ENCODE data around the gene TRMT1.
A peak's percentile ranks its signal among the peaks of the same experiment; 100 is the strongest.
"Not testable (repeated sequence)": the region's sequence is repeated elsewhere in the genome, so short reads cannot be mapped to it uniquely, and the experiment has no call there.

TRMT1 gene
- total RNA-seq, result 72.2 reads per million, percentile 76 among the genes with 10 or more reads in this experiment

DNA sequence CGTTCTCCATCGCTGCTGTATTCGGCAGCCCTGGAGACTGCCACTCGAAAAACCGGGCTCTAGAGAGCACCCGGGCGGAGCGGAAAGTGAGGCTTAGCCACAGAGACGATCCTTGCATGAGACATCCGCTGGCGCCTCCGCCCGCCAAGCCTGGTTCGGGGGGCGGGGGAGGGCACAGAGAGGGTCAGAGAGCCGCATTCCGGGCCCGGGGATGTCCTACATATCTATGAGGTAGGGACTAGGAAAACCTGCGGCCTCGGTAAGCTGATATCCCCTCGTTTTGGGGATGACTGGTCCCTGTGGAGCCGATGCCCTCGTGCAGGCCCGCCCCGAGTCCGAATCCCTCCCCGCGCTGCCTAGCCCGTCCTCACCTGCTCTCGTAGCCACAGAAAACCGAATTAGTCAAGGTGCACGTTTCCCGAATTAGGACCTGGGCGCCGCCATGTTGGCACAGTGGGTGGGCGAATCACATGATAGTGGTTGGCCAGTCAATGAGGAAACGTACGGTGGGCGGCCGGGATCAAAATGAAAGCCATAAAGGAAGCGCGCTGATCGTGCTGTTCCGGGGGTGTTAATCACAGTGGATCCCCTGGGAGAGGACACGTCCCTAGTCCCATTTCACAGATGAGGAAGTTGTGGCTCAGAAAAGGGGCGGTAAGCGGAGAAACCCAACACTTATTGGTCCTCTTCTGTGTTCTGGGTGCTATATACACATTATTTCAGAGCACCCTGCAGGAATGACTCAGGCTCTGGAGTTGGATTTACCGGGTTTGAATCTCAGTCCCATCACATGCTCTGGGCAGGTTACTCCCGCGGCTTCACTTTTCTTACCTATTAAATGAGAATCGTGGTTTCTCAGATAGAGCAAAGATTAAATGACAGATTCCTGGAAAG, at the start of gene TRMT1:
Gene TRMT1 (minus strand): TSS at position 459 of the 894 bp plus-strand sequence. CDS start 341 bp downstream, at position 118.
- peak; percentile 88 for DNase-seq

- DNase-seq, result not testable (repeated sequence)
Observed at GRCh38 chr19:13166151-13166550, 49.6 kb upstream of the TRMT1 start.

- no peak for DNase-seq
Observed at GRCh38 chr19:13165162-13165997, 48.8 kb upstream of the TRMT1 start.

DNA sequence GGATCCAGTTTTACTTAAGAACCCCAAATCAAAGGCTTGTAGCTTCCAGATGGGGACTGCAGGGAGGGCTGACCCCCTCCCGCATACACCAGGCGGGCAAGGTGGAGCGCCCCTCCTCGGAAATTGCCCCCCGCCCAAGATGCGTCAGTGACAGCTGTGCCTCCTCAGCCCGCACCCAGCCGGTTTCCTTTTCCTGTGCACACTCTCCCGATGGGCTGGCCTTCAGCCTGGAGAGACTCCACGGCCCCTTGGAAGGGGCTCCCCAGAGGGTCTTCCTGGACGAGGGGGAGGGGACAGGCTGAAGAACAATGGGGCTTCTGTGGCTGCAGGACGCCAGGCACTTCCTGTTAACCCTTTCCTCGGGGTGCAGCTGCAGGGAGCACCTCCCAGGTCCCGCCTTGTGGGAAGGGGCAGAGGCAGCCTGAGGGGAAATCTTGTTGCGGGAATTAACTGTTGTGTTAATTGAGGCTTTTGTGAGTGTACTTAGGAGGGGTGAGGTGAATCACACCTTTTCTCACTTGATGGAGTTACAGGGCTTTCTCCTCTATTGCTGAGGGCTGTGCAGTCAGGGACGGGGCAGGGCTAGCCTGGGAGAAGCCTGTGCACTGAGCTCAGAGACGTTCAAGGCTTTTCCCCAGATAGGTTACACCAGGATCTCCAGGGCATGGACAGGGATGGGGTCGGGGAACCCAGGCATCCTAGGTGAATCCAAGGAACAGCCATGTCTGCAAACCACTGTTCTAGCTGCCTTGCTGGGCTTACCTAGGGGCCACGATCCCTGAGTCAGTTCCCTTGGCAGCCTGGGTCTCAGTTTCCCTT, 48.0 kb upstream of the TRMT1 start:
- peak; percentile 44 for DNase-seq

- DNase-seq, result peak; percentile 21
Observed at GRCh38 chr19:13163609-13164342, 47.2 kb upstream of the TRMT1 start.

DNA sequence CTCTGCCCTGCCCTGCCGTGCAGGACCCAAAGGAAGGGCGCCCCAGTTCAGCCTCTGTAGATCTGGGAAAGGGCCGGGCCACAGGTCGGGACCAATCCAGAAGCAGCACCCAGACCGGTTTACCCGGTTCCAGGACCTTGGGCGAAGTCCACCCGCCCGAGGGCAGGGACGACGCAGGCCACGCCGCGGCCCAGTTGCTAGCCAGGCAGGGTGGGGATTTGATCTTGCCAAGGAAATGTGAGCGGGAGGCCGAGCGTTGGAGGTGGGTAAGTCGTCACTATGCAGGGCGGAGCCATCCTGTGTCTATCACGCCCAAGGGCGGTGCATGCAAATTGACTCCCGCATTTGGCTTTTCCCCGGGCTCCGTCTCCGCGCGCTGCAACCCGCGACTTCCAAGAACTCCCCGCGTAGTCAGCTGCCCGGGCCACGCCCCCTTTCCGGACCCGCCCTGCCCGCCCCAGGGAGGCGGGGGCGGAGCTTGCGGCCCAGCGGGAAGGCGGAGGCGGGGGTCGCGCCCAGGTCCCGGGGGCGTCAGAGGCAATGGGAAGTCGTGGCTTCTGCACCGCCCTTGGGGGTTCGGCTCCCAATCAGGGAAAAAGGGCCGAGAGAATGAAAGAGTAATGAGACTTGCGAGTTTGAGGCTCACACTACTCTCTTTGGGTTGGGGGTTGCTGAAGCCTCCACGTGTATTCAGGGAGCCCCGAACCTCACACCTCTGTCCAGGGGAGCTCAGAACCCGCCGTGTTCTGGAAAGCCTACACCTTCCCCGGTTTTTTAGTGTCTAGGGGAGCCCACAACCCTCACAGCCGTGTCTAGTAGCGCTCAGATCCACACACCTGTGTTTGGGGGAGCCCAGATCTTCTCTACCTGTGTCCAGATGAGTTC, 46.4 kb upstream of the TRMT1 start:
- DNase-seq, result peak; percentile 77

GRCh38 chr19:13160557-13160956, 44.0 kb upstream of the TRMT1 start:
- DNase-seq, result no peak

- DNase-seq, result no peak
Observed at GRCh38 chr19:13159713-13160112, 43.2 kb upstream of the TRMT1 start.

GRCh38 chr19:13155472-13156359, 39.2 kb upstream of the TRMT1 start:
- peak; percentile 69 for DNase-seq

- peak; percentile 74 for DNase-seq
Observed at GRCh38 chr19:13154911-13155471, 38.5 kb upstream of the TRMT1 start.

GRCh38 chr19:13154241-13154778, 37.8 kb upstream of the TRMT1 start:
- DNase-seq, result peak; percentile 31

DNA sequence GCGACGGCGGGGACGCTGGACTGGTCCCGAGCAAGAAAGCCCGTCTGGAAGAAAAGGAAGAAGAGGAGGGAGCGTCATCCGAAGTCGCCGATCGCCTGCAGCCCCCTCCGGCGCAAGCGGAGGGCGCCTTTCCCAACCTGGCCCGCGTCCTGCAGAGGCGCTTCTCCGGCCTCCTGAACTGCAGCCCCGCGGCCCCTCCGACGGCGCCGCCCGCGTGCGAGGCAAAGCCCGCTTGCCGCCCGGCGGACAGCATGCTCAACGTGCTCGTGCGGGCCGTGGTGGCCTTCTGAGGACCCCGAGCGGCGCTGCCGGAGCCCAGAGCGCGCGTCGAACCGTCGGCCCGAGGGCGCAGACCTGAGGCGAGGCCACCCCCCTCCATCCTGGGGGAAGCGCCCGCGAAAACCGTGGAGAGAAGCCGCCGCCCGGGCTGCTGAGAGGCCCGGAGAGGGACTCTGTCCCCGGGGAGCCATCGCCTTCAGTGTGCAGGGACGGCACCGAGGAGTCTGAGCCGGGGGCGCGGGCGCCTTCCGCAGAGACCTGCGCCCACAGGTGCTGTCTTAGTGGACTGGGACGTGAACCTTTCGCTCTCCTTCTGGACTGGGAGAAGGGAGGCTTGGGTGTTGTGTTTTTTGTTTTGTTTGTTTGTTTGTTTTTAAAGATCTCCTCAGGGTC, 37.2 kb upstream of the TRMT1 start:
- peak; percentile 12 for DNase-seq

GRCh38 chr19:13152974-13153568, 36.5 kb upstream of the TRMT1 start:
- DNase-seq, result peak; percentile 99

DNA sequence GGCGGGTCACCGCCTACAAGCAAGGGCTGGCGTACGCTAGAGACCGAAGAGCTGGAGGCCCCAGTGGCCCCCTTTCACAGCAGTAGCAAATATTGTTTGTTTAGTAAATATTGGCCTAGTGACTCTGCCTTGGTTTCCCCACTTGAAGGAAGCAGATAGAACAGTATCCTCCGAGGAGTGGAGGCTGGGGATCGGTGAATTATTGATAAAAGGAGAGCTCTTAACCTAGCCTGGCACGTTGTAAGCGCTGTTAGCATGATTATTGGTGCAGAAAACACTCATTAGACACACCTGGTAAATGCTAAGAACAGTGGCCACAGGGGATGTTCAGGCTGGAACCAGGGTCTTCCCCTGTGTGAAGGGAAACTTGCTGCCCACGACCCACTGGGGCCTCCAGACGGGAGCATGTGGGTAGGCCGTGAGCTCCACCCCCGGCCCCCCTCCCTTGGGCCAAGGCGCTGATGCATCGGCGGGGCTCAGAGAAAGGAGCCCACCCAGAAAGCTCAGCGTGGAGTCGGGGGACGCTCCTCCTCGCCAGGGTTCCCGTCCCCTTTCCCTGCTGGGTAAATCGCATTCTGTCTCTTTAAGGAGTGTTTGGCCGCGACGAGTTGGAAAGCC, 35.9 kb upstream of the TRMT1 start:
- DNase-seq, result no peak

GRCh38 chr19:13151605-13152355, 35.2 kb upstream of the TRMT1 start:
- DNase-seq, result peak; percentile 96

DNA sequence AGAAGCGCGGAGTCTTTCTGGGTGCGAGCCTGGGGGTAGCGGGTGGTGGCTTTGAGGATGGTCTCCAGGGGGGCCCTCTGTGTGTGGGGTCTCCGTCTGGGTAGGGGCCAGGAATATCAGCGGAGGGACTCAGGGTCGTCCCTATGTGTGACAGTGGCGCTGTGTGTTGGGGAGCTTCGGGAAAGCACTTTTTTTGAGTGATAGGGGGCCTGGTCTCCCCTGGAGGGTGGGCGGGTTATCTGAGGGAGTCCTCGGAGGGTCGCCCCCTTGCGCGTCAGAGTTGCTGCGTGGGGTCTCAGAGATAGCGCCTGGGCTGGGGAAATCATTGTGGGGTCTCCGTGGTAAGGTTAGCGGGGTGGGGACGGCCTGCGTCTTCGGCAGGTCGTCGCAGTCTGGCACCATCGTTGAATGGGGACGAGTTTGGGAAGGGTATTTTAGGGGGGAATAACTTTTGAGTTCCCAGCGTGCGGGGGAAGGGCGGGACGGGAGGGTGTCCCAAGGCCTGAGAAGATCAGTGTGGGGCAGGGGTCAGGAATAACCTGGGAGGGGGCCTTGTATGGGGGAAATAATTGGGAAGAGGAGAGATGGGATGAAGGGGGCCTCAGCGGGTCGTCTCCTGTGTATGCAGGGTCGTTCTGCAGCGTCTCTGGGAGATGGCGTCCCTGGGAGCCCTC, 34.5 kb upstream of the TRMT1 start:
- peak; percentile 24 for DNase-seq
